Central memory CD8-positive, alpha-beta T cell (primary cell): ENCODE results near the gene EVA1C.
"Not testable (repeated sequence)": the region's sequence is repeated elsewhere in the genome, so short reads cannot be mapped to it uniquely, and the experiment has no call there.

Experiments
- ATAC-seq: fragments of 150-1000 bp; cut with Tn5 transposase; replicated peaks from 2 replicates; pipeline ENCODE4 v1.10.0; 2022; ENCODE audit warnings: mild to moderate bottlenecking, moderate FRiP score, moderate number of reproducible peaks; ENCODE audit not compliant: poor library complexity, severe bottlenecking; ENCODE audit errors: extremely low read depth
- DNase-seq, 2 donors: peaks; one replicate each; pipeline ENCODE4 v3.0.0; 2021; ENCODE audit warnings: low spot score in 2 of 2
- H3K27ac Mint-ChIP-seq: one replicate; pipeline ENCODE4 v1.8.0; 2022; ENCODE audit warnings: low read depth, mild to moderate bottlenecking, moderate library complexity, mixed read lengths
- H3K27me3 Mint-ChIP-seq: one replicate; pipeline ENCODE4 v1.8.0; 2022; ENCODE audit warnings: mixed read lengths
- H3K36me3 Mint-ChIP-seq: one replicate; pipeline ENCODE4 v1.8.0; 2022; ENCODE audit warnings: mild to moderate bottlenecking, moderate library complexity, mixed read lengths; ENCODE audit not compliant: insufficient read depth
- H3K4me1 Mint-ChIP-seq: one replicate; pipeline ENCODE4 v1.8.0; 2022; ENCODE audit warnings: mixed read lengths
- H3K4me3 Mint-ChIP-seq: one replicate; pipeline ENCODE4 v1.8.0; 2022; ENCODE audit warnings: mild to moderate bottlenecking, moderate library complexity, mixed read lengths
- H3K9me3 Mint-ChIP-seq: one replicate; pipeline ENCODE4 v1.8.0; 2022; ENCODE audit warnings: mixed read lengths

EVA1C gene, protein sequence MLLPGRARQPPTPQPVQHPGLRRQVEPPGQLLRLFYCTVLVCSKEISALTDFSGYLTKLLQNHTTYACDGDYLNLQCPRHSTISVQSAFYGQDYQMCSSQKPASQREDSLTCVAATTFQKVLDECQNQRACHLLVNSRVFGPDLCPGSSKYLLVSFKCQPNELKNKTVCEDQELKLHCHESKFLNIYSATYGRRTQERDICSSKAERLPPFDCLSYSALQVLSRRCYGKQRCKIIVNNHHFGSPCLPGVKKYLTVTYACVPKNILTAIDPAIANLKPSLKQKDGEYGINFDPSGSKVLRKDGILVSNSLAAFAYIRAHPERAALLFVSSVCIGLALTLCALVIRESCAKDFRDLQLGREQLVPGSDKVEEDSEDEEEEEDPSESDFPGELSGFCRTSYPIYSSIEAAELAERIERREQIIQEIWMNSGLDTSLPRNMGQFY

DNA sequence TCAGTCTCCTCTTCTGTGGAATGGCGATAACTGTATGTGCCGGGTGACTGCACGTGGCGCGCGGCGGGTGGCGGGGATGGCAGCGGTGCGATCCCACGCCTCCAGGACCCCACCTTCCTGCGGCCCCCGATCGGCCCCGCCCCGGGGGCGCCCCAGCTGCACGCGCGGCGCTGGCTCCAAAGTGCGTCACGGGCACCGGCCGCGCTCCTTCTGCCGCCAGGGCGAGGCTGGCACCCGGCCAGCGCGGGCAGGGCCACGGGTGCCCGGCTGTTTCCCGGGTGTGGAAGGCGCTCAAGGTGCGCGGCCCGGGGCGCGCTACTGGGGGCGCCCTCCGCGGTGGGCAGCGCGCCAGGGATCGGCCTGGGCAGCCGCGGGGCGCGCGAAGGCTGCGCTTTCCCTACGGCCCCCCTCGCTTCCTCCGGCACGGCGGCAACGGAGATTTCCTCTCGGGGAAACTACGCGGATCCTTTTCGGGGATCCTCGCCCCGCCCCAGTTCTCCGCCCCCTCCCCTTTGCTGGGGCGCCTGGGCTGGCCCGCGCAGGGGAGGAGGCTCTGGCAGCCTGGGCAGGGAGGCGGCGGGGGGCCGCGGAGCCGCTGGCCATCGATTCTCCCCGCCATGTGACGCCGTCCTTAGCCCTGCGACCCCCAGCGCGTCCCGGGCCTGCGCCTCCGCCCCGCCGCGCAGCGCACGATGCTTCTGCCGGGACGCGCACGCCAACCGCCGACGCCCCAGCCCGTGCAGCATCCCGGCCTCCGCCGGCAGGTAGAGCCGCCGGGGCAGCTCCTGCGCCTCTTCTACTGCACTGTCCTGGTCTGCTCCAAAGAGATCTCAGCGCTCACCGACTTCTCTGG, at the start of gene EVA1C:
Gene EVA1C, plus strand, starts transcription at position 545 of the 853 bp plus-strand sequence. Its CDS starts 148 bp downstream, at position 693.
- H3K4me1 Mint-ChIP-seq = peaks cover 81% of the 10 kb centered on the region
- ATAC-seq (peak; percentile 60), DNase-seq (peak; percentile 60 to 63)
- H3K9me3 Mint-ChIP-seq = peaks cover 6% of the 10 kb centered on the region
- H3K4me3 Mint-ChIP-seq = peak within 1 kb of the TSS; percentile 92
- H3K27me3 Mint-ChIP-seq = no peaks in the 10 kb centered on the region
- peak within 1 kb of the TSS; percentile 89 for H3K27ac Mint-ChIP-seq
- peaks cover 12% of the 10 kb centered on the region for H3K36me3 Mint-ChIP-seq

DNA sequence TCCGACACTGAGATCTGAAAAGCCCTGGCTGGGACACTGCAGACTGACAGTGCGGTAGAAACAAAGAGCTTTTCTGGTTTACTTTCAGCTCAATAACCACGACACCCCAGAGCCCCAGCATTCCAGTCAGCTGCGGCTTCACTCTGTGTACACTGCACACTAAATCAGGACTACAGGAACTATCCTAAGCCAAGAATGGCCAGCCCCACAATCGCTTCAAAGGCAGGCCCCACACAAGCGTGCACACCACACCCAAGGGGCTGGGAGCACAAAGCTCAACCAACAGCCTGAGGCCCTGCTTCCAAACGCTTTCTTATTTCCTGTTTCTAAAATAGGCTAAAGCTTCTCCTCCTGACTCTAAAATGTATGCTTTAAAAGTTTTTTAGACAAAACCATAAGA, 48.1 kb upstream of the EVA1C start:
- ATAC-seq (no peak), DNase-seq (no peak)
- Mint-ChIP-seq H3K27me3 (no peaks in the 10 kb centered on the region), H3K9me3 (no peaks in the 10 kb centered on the region), H3K4me1 (no peaks in the 10 kb centered on the region), H3K27ac (no peak overlapping the region), H3K4me3 (no peak overlapping the region), H3K36me3 (peaks cover 46% of the 10 kb centered on the region)

DNA sequence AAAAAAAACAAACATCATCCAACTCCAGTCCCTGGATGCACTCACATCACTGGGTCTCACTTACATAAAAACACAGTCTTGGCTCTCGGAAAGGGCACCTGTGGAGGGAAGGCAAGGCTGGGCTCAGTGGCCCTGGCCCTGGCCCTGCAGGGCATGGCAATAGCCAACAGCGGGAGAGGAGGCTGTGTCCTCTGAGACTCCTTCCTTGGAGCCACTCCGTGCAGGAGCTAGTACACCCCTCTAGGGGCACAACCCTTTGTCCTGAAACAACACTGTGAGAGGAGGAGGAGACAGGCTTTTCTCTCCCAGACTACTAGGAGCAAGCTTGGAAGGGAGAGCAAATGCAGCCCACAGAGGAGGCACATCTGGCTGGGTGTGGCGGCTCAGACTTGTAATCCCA, 47.7 kb upstream of the EVA1C start:
- peaks cover 45% of the 10 kb centered on the region for H3K36me3 Mint-ChIP-seq
- no peak for DNase-seq
- H3K9me3 Mint-ChIP-seq = no peaks in the 10 kb centered on the region
- H3K4me3 Mint-ChIP-seq = no peak overlapping the region
- no peak for ATAC-seq
- H3K4me1 Mint-ChIP-seq = no peaks in the 10 kb centered on the region
- H3K27ac Mint-ChIP-seq = no peak overlapping the region
- H3K27me3 Mint-ChIP-seq = no peaks in the 10 kb centered on the region

DNA sequence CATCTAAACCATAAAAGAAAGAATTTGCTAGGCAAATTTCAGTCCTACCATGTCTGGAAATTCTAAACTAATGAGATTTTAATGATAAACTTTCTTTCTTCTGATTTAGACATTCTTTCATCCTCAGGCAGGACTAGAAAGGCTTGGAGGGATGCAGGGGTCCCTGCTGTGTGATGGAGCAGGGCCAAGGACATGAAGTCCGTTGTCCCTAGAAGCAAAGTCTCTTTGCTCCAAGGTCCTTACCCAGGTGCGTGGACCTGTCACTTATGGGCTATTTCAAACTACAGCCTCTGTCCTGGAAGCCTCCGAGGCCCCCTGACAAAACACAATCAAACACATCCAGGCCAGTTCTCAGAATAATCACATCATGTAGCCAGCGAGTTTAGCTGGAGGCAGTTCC, 46.3 kb upstream of the EVA1C start:
- no peaks in the 10 kb centered on the region for H3K9me3 Mint-ChIP-seq
- no peaks in the 10 kb centered on the region for H3K4me1 Mint-ChIP-seq
- no peak overlapping the region for H3K4me3 Mint-ChIP-seq
- H3K36me3 Mint-ChIP-seq = peaks cover 40% of the 10 kb centered on the region
- ATAC-seq (no peak), DNase-seq (no peak)
- H3K27ac Mint-ChIP-seq = no peak overlapping the region
- H3K27me3 Mint-ChIP-seq = no peaks in the 10 kb centered on the region

GRCh38 chr21:32367158-32367557, 45.3 kb upstream of the EVA1C start:
- Mint-ChIP-seq H3K36me3 (peaks cover 38% of the 10 kb centered on the region), H3K4me3 (no peak overlapping the region), H3K9me3 (no peaks in the 10 kb centered on the region), H3K27me3 (no peaks in the 10 kb centered on the region), H3K27ac (no peak overlapping the region), H3K4me1 (no peaks in the 10 kb centered on the region)
- ATAC-seq = no peak
- no peak for DNase-seq

- DNase-seq (no peak), ATAC-seq (no peak)
- peak overlapping the region; percentile 66 for H3K27ac Mint-ChIP-seq
- no peaks in the 10 kb centered on the region for H3K27me3 Mint-ChIP-seq
- H3K36me3 Mint-ChIP-seq = peaks cover 37% of the 10 kb centered on the region
- no peaks in the 10 kb centered on the region for H3K4me1 Mint-ChIP-seq
- H3K4me3 Mint-ChIP-seq = no peak overlapping the region
- no peaks in the 10 kb centered on the region for H3K9me3 Mint-ChIP-seq
These were observed 44.1 kb upstream of the EVA1C start for GRCh38 chr21:32368386-32368785.

DNA sequence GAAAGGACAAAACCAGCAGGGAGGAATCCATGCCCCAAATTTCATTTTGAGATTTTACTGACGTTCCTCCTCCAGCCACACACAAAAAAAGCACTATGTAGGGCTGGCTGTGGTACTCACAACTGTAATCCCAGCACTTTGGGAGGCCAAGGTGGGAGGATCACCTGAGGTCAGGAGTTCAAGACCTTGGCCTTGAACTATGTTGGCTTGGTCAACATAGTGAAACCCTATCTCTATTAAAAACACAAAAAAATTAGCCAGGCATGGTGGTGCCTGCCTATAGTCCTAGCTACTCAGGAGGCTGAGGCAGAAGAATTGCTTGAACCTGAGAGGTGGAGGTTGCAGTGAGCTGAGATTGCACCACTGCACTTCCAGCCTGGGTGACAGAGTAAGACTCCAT, 43.5 kb upstream of the EVA1C start:
- Mint-ChIP-seq H3K27ac (peak overlapping the region; percentile 66), H3K36me3 (peaks cover 37% of the 10 kb centered on the region)
- H3K4me1 Mint-ChIP-seq, ATAC-seq, H3K27me3 Mint-ChIP-seq, H3K9me3 Mint-ChIP-seq, DNase-seq, H3K4me3 Mint-ChIP-seq: not testable (repeated sequence)

- H3K27me3 Mint-ChIP-seq = no peaks in the 10 kb centered on the region
- H3K27ac Mint-ChIP-seq = peak overlapping the region; percentile 3
- DNase-seq (no peak), ATAC-seq (no peak)
- peaks cover 28% of the 10 kb centered on the region for H3K36me3 Mint-ChIP-seq
- no peak overlapping the region for H3K4me3 Mint-ChIP-seq
- no peaks in the 10 kb centered on the region for H3K4me1 Mint-ChIP-seq
- H3K9me3 Mint-ChIP-seq = no peaks in the 10 kb centered on the region
These were observed 41.3 kb upstream of the EVA1C start for GRCh38 chr21:32370998-32371766.

DNA sequence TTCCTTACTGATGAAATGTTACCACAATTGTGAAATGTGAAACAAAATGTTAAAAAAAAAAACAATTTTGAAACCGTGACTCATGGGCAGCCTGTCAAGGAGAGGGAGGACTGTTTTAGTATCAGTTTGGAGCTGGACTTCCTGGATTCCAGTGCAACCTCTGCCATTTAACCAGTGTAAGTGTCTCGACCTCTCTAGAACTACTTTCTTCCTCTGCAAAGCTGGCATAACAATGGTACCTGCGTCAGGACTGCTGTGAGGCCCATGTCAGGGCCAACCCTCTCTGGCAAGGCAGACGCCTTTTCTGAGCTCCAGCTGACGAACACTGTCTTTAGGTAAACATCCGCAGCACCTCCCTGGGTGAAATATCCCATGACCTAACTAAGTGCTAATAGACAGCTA, 40.6 kb upstream of the EVA1C start:
- ATAC-seq (no peak), DNase-seq (no peak)
- Mint-ChIP-seq H3K36me3 (peaks cover 29% of the 10 kb centered on the region), H3K9me3 (no peaks in the 10 kb centered on the region), H3K27ac (no peak overlapping the region), H3K27me3 (no peaks in the 10 kb centered on the region), H3K4me1 (no peaks in the 10 kb centered on the region), H3K4me3 (no peak overlapping the region)

- H3K27me3 Mint-ChIP-seq = no peaks in the 10 kb centered on the region
These were observed 39.8 kb upstream of the EVA1C start for GRCh38 chr21:32372755-32373154.

DNA sequence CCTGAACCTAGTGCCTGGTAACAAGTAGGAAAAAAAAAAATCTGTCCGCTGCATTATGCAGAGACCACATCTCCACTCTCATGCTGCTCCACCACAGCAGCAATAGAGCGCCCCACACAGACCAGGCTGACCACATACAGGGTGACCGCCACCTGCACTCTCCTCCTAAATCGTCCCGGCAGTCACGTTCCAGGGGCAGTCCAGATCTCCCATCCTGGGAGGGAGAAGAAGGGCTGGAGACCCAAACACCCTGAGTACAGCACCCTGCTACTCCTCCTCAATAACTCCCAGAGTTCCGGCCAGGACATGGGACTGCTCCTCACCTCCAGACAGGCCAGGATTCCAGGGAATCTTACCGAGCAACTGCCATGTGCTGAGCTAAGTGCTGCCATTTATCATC, 35.0 kb upstream of the EVA1C start:
- no peak for DNase-seq
- Mint-ChIP-seq H3K27ac (no peak overlapping the region), H3K4me3 (no peak overlapping the region), H3K27me3 (no peaks in the 10 kb centered on the region), H3K36me3 (peaks cover 25% of the 10 kb centered on the region), H3K4me1 (peaks cover 5% of the 10 kb centered on the region), H3K9me3 (no peaks in the 10 kb centered on the region)
- ATAC-seq = no peak

More at GRCh38 chr21:32372755-32373154, 39.8 kb upstream of the EVA1C start:
- no peak for ATAC-seq
- no peak for DNase-seq
- H3K4me3 Mint-ChIP-seq = no peak overlapping the region
- peaks cover 30% of the 10 kb centered on the region for H3K36me3 Mint-ChIP-seq
- no peaks in the 10 kb centered on the region for H3K9me3 Mint-ChIP-seq
- H3K27ac Mint-ChIP-seq = no peak overlapping the region
- no peaks in the 10 kb centered on the region for H3K4me1 Mint-ChIP-seq

- no peaks in the 10 kb centered on the region for H3K9me3 Mint-ChIP-seq
- no peak overlapping the region for H3K27ac Mint-ChIP-seq
- ATAC-seq (no peak), DNase-seq (no peak)
- H3K36me3 Mint-ChIP-seq = peaks cover 26% of the 10 kb centered on the region
- H3K27me3 Mint-ChIP-seq = no peaks in the 10 kb centered on the region
- no peak overlapping the region for H3K4me3 Mint-ChIP-seq
- H3K4me1 Mint-ChIP-seq = peaks cover 5% of the 10 kb centered on the region
These were observed 34.5 kb upstream of the EVA1C start for GRCh38 chr21:32377991-32378390.
